Breast epithelium (tissue), 4 donors: Measurements from ENCODE around the gene ZSWIM1. TPM values are rescaled to one million over a fixed set of nuclear protein-coding genes. Genes with fewer than 3 reads are reported as not detected.

Experiments
- DNase-seq, 2 donors: peaks; one replicate each; pipeline ENCODE4 v3.0.0-alpha.2; 2019; ENCODE audit warnings: low spot score in 2 of 2
- H3K27ac ChIP-seq, 2 donors: fragments of 200-600 bp; sonication (generic) in 1 of 2; one replicate each; pipeline ENCODE4 v1.5.1; 2016 to 2019; ENCODE audit warnings: mild to moderate bottlenecking in 1 of 2
- H3K27me3 ChIP-seq, 2 donors: fragments of 200-600 bp; sonication (generic) in 1 of 2; one replicate each; pipeline versions ENCODE4 v1.5.1 to v1.6.0; 2017 to 2019; ENCODE audit warnings: control low read depth in 1 of 2, mild to moderate bottlenecking in 1 of 2
- H3K36me3 ChIP-seq: fragments of 200-600 bp; one replicate; pipeline ENCODE4 v1.5.1; 2019
- H3K4me1 ChIP-seq, 2 donors: fragments of 200-600 bp; sonication (generic); one replicate each; pipeline ENCODE4 v1.5.1; 2016 to 2019; ENCODE audit warnings: control low read depth in 1 of 2
- H3K4me3 ChIP-seq, 3 donors: fragments of 200-600 bp; sonication (generic); 1 replicate in 2 of 3; 2 replicates in 1 of 3; pipeline ENCODE4 v1.5.1; 2016 to 2019; ENCODE audit warnings: mild to moderate bottlenecking in 3 of 3, moderate library complexity in 2 of 3
- H3K9me3 ChIP-seq, 2 donors: fragments of 200-600 bp; sonication (generic) in 1 of 2; one replicate each; pipeline ENCODE4 v1.5.1; 2016 to 2019; ENCODE audit warnings: control low read depth in 1 of 2
- CTCF ChIP-seq, 3 donors: fragments of 450-650 bp; IDR thresholded peaks; one replicate each; pipeline ENCODE4 v1.5.1; 2016 to 2017; ENCODE audit warnings: antibody characterized with exemption in 3 of 3, mild to moderate bottlenecking in 3 of 3, moderate library complexity in 3 of 3
- POLR2A ChIP-seq: fragments of 450-650 bp; IDR thresholded peaks from one replicate; pipeline ENCODE4 v1.6.1; 2016; ENCODE audit warnings: antibody characterized with exemption, mild to moderate bottlenecking, moderate library complexity
- POLR2AphosphoS5 ChIP-seq, 3 donors: sonication (generic); formaldehyde crosslinking; IDR thresholded peaks; one replicate each; pipeline ENCODE4 v1.6.1; 2017; ENCODE audit warnings: antibody characterized with exemption in 3 of 3
- intact Hi-C: fragments of 100-400 bp; cut with DNase I; formaldehyde crosslinking; loops from one replicate; pipeline ENCODE4 v1.15.1; 2023; ENCODE audit warnings: low total_unique reads
- total RNA-seq, 3 donors: library from RNA; depleted of rRNA; stranded (reverse); fragments of >200 nt; gene quantifications; one replicate each; pipeline ENCODE4 v1.1.0, GENCODE V29; 2016

Gene ZSWIM1
- total RNA-seq, 3 donors from 2014 or later, result 6.9 to 11.4 (median 7.5) TPM

GRCh38 chr20:45848969-45849582 is 32.0 kb upstream of the ZSWIM1 start:
- TF ChIP-seq CTCF (IDR thresholded peaks at IDR 0.05), result no peak
- no peak for TF ChIP-seq POLR2AphosphoS5 (IDR thresholded peaks at IDR 0.05)
- no peak for TF ChIP-seq POLR2A
- H3K9me3 ChIP-seq, result no peaks in the 10 kb centered on the region
- no peaks in the 10 kb centered on the region for H3K4me1 ChIP-seq
- no peak for DNase-seq
- H3K36me3 ChIP-seq, result no peaks in the 10 kb centered on the region
- no peaks in the 10 kb centered on the region for H3K27me3 ChIP-seq
- H3K4me3 ChIP-seq, result no peak overlapping the region
- intact Hi-C loops, result no loop called here
- no peak overlapping the region for H3K27ac ChIP-seq

- Histone ChIP-seq H3K27me3 (no peaks in the 10 kb centered on the region), H3K4me1 (peaks cover 0 to 5% of the 10 kb centered on the region in 2 donors), H3K9me3 (no peaks in the 10 kb centered on the region), H3K36me3 (no peaks in the 10 kb centered on the region), H3K27ac (no peak overlapping the region), H3K4me3 (no peak overlapping the region)
- intact Hi-C loops, result no loop called here
- DNase-seq, result no peak
- TF ChIP-seq CTCF (IDR thresholded peaks at IDR 0.05), result no peak
- TF ChIP-seq POLR2A, result no peak
- TF ChIP-seq POLR2AphosphoS5 (IDR thresholded peaks at IDR 0.05), result no peak
These were observed 30.8 kb upstream of the ZSWIM1 start for GRCh38 chr20:45850238-45850637.

GRCh38 chr20:45850926-45851325 is 30.1 kb upstream of the ZSWIM1 start:
- no peaks in the 10 kb centered on the region for H3K36me3 ChIP-seq
- TF ChIP-seq CTCF (IDR thresholded peaks at IDR 0.05) (no peak), POLR2A (no peak), POLR2AphosphoS5 (IDR thresholded peaks at IDR 0.05) (no peak)
- H3K27me3 ChIP-seq, result no peaks in the 10 kb centered on the region
- H3K4me3 ChIP-seq, result no peak overlapping the region
- no peak overlapping the region for H3K27ac ChIP-seq
- peaks cover 0 to 12% of the 10 kb centered on the region in 2 donors for H3K4me1 ChIP-seq
- no peaks in the 10 kb centered on the region for H3K9me3 ChIP-seq
- DNase-seq, result no peak
- intact Hi-C loops, result no loop called here

GRCh38 chr20:45851501-45851900 is 29.5 kb upstream of the ZSWIM1 start:
- no peaks in the 10 kb centered on the region for H3K36me3 ChIP-seq
- H3K27ac ChIP-seq, result no peak overlapping the region
- H3K9me3 ChIP-seq, result no peaks in the 10 kb centered on the region
- DNase-seq, result no peak
- TF ChIP-seq POLR2A (no peak), CTCF (IDR thresholded peaks at IDR 0.05) (no peak), POLR2AphosphoS5 (IDR thresholded peaks at IDR 0.05) (no peak)
- no peak overlapping the region for H3K4me3 ChIP-seq
- intact Hi-C loops, result no loop called here
- H3K4me1 ChIP-seq, result peaks cover 0 to 12% of the 10 kb centered on the region in 2 donors
- H3K27me3 ChIP-seq, result no peaks in the 10 kb centered on the region

GRCh38 chr20:45852326-45852725 is 28.7 kb upstream of the ZSWIM1 start:
- no peak for TF ChIP-seq POLR2AphosphoS5 (IDR thresholded peaks at IDR 0.05)
- no peak for TF ChIP-seq POLR2A
- no peak for DNase-seq
- Histone ChIP-seq H3K36me3 (no peaks in the 10 kb centered on the region), H3K4me1 (peaks cover 0 to 12% of the 10 kb centered on the region in 2 donors), H3K27me3 (no peaks in the 10 kb centered on the region), H3K4me3 (no peak overlapping the region), H3K27ac (no peak overlapping the region), H3K9me3 (no peaks in the 10 kb centered on the region)
- intact Hi-C loops, result no loop called here

- intact Hi-C loops, result no loop called here
- Histone ChIP-seq H3K36me3 (no peaks in the 10 kb centered on the region), H3K27me3 (no peaks in the 10 kb centered on the region), H3K27ac (no peak overlapping the region), H3K9me3 (no peaks in the 10 kb centered on the region), H3K4me3 (no peak overlapping the region), H3K4me1 (peaks cover 0 to 17% of the 10 kb centered on the region in 2 donors)
- no peak for DNase-seq
- TF ChIP-seq POLR2AphosphoS5 (IDR thresholded peaks at IDR 0.05), result no peak
- no peak for TF ChIP-seq CTCF (IDR thresholded peaks at IDR 0.05)
- no peak for TF ChIP-seq POLR2A
These were observed 27.5 kb upstream of the ZSWIM1 start for GRCh38 chr20:45853484-45853883.
